Right renal cortex interstitium (tissue), 3 donors: ENCODE results near the gene GSTM1. TPM values are rescaled to one million over a fixed set of nuclear protein-coding genes. Genes with fewer than 3 reads are reported as not detected.
A peak's percentile ranks its signal among the peaks of the same experiment; 100 is the strongest.

Experiments used
- DNase-seq, 3 donors: peaks; one replicate each; pipeline ENCODE4 v3.0.0-alpha.2; 2013; ENCODE audit warnings: low read depth in 3 of 3, low spot score in 2 of 3
- polyA plus RNA-seq, 3 donors: library from polyadenylated mRNA; unstranded; fragments of 120-200 nt; gene quantifications; one replicate each; pipeline ENCODE4 v1.2.1, GENCODE V29; 2013; ENCODE audit not compliant: insufficient read length in 3 of 3

Gene GSTM1
- polyA plus RNA-seq: 100 to 1,000 TPM in 1 of 3 donors, 1 to 10 TPM in 2; 3.2 to 118 (median 3.3) TPM

GRCh38 chr1:109687641-109688499 is at the start of gene GSTM1:
Gene GSTM1 (plus strand): TSS chr1:109687817. CDS start chr1:109687874, 57 bp downstream.
- no peak for DNase-seq

- DNase-seq: no peak
Measured at GRCh38 chr1:109639063-109639840, 48.4 kb upstream of the GSTM1 start.

- no peak for DNase-seq
Measured at GRCh38 chr1:109639841-109640184, 47.8 kb upstream of the GSTM1 start.

- no peak for DNase-seq
Measured at GRCh38 chr1:109640285-109640865, 47.2 kb upstream of the GSTM1 start.

GRCh38 chr1:109641078-109641740 is 46.4 kb upstream of the GSTM1 start:
- DNase-seq: no peak

GRCh38 chr1:109641861-109642260 is 45.8 kb upstream of the GSTM1 start:
- no peak for DNase-seq

GRCh38 chr1:109642626-109643025 is 45.0 kb upstream of the GSTM1 start:
- no peak for DNase-seq

- DNase-seq: peak in 1 of 3 donors; percentile 61
Measured at GRCh38 chr1:109643385-109644230, 44.0 kb upstream of the GSTM1 start.

- no peak for DNase-seq
Measured at GRCh38 chr1:109644670-109645069, 42.9 kb upstream of the GSTM1 start.

GRCh38 chr1:109649491-109649914 is 38.1 kb upstream of the GSTM1 start:
- no peak for DNase-seq

- DNase-seq: no peak
Measured at GRCh38 chr1:109650609-109651008, 37.0 kb upstream of the GSTM1 start.

GRCh38 chr1:109652402-109652801 is 35.2 kb upstream of the GSTM1 start:
- DNase-seq: no peak

- no peak for DNase-seq
Measured at GRCh38 chr1:109653306-109653705, 34.3 kb upstream of the GSTM1 start.

GRCh38 chr1:109654519-109654918 is 33.1 kb upstream of the GSTM1 start:
- no peak for DNase-seq

- no peak for DNase-seq
Measured at GRCh38 chr1:109655615-109656519, 31.8 kb upstream of the GSTM1 start, which contains the start of gene GSTM4. Gene GSTM4 (plus strand): TSS chr1:109656099. CDS start chr1:109656390, 291 bp downstream.

GRCh38 chr1:109657395-109657794 is 30.2 kb upstream of the GSTM1 start:
- DNase-seq: no peak

GRCh38 chr1:109657970-109658369 is 29.6 kb upstream of the GSTM1 start:
- DNase-seq: no peak

- DNase-seq: no peak
Measured at GRCh38 chr1:109658533-109659042, 29.0 kb upstream of the GSTM1 start.

- DNase-seq: no peak
Measured at GRCh38 chr1:109659145-109659544, 28.5 kb upstream of the GSTM1 start.
